ENCODE results near the gene GNAQ.

The GNAQ gene

GRCh38 chr9:77856615-77857014, 175.0 kb downstream of the GNAQ start:
- H3K4me3 ChIP-seq (replicated peaks; ENCODE audit: low read depth, low read length) = no peak overlapping the region
- DNase-seq (ENCODE audit: low read depth) = no peak
- TF ChIP-seq, protein P1, sequence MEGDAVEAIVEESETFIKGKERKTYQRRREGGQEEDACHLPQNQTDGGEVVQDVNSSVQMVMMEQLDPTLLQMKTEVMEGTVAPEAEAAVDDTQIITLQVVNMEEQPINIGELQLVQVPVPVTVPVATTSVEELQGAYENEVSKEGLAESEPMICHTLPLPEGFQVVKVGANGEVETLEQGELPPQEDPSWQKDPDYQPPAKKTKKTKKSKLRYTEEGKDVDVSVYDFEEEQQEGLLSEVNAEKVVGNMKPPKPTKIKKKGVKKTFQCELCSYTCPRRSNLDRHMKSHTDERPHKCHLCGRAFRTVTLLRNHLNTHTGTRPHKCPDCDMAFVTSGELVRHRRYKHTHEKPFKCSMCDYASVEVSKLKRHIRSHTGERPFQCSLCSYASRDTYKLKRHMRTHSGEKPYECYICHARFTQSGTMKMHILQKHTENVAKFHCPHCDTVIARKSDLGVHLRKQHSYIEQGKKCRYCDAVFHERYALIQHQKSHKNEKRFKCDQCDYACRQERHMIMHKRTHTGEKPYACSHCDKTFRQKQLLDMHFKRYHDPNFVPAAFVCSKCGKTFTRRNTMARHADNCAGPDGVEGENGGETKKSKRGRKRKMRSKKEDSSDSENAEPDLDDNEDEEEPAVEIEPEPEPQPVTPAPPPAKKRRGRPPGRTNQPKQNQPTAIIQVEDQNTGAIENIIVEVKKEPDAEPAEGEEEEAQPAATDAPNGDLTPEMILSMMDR (IDR thresholded peaks at IDR 0.05; ENCODE audit: low read length, missing control alignments) = no peak

DNA sequence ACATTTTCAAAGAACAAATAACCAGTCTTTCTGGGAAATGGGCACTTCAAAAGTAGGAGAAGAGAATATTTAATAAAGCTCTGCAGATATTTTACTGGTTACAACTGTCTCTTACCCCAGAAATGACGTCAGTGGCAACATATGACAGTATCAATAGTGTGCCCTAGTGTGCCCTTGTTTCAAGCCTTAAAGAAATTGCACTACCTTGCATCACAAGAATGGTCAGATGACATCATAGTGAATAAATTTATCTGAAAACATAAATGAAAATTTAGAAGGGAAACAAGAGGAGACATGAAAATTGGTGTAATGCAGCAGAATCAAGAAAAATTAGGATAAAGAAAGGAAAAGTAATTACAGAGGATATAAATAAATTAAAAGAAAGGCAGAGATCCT, 176.7 kb downstream of the GNAQ start:
- no peak for DNase-seq (ENCODE audit: low read depth)
- TF ChIP-seq, protein P1 (IDR thresholded peaks at IDR 0.05; ENCODE audit: low read length, missing control alignments) = no peak
- no peak overlapping the region for H3K4me3 ChIP-seq (replicated peaks; ENCODE audit: low read depth, low read length)

- DNase-seq (ENCODE audit: low read depth) = no peak
- H3K4me3 ChIP-seq (replicated peaks; ENCODE audit: low read depth, low read length) = no peak overlapping the region
- TF ChIP-seq, protein P1 (IDR thresholded peaks at IDR 0.05; ENCODE audit: low read length, missing control alignments) = no peak
These were observed 177.2 kb downstream of the GNAQ start for GRCh38 chr9:77854258-77854915.

DNA sequence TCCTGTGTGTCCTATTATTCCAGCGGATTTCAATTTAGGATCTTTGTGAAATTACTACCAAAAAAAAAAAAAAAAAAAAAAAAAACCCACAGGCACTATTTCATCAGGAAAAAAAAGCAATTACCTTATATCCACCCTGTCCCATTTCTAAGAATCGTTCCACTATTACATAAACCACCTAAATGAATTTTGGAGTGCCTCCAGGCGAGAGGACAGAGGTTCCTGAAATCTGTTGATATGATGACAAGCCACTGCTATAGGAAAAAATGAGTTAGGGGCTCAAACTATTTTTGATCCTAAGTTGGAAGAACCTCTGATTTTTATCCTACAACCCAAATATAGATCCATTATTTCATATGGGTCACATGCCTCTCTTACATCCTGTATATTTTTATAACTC, 177.9 kb downstream of the GNAQ start:
- TF ChIP-seq, protein P1 (IDR thresholded peaks at IDR 0.05; ENCODE audit: low read length, missing control alignments) = no peak

DNA sequence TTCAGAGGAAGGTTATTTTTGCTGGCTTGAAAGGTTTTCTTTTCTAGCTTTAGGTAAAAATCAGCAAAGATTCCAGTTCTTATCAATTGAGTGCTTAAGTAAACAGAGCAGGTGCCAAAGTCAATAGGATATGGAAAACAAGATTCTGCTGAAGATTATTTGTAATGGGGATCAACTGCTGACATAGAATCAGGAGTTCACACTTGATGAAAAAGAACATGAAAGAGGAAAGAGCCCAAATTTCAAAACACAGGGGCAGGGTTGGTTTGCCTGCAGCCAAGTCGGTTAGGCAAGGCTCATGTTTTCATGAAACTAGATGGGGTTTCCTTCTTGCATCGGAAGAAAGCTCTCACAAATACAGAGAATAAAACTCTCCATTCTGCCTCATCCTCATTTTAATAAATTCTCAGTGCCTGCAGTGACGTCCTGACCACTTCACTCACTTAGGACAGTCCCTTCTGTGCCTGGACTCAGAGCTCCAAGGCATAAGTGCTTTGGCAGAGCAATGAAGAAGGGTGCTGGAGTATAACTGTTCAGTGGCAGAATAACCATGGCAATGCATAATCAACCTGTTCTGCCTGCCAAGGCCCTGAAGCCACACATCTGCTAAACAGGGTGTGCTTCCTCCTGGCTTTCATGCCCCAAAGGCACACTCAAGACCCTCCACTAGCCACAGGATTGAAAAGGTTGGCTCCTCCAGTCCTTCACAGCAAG, 179.6 kb downstream of the GNAQ start:
- no peak for DNase-seq (ENCODE audit: low read depth)
- H3K4me3 ChIP-seq (replicated peaks; ENCODE audit: low read depth, low read length) = no peak overlapping the region
- TF ChIP-seq, protein P1 (IDR thresholded peaks at IDR 0.05; ENCODE audit: low read length, missing control alignments) = no peak

More for the DNA sequence above, 177.9 kb downstream of the GNAQ start:
- H3K4me3 ChIP-seq (replicated peaks; ENCODE audit: low read depth, low read length) = no peak overlapping the region
- no peak for DNase-seq (ENCODE audit: low read depth)

- TF ChIP-seq, protein P1 (IDR thresholded peaks at IDR 0.05; ENCODE audit: low read length, missing control alignments) = no peak
- no peak overlapping the region for H3K4me3 ChIP-seq (replicated peaks; ENCODE audit: low read depth, low read length)
- peak; percentile 92 for DNase-seq (ENCODE audit: low read depth)
These were observed 182.7 kb downstream of the GNAQ start for GRCh38 chr9:77848897-77849296.
